ENCODE data around the gene LCN10. TPM values are rescaled to one million over a fixed set of nuclear protein-coding genes. Genes with fewer than 3 reads are reported as not detected.

The LCN10 gene
- total RNA-seq, 6 donors from 2014 or later, result 0.39 to 17.8 (median 2.2) TPM

- no peak for ATAC-seq (ENCODE audit: low FRiP score in 2 of 2)
Observed at GRCh38 chr9:136695955-136696354, 46.8 kb downstream of the LCN10 start.

GRCh38 chr9:136695435-136695895, 47.3 kb downstream of the LCN10 start:
- H3K4me1 ChIP-seq, result peaks cover 33 to 62% (median 59%) of the 10 kb centered on the region in 4 donors
- DNase-seq, result peak; percentile 92
- H3K27me3 ChIP-seq, result no peaks in the 10 kb centered on the region
- TF ChIP-seq CTCF (IDR thresholded peaks at IDR 0.05), result no peak
- peak in 1 of 2 donors; percentile 47 for TF ChIP-seq POLR2AphosphoS5 (IDR thresholded peaks at IDR 0.05)
- TF ChIP-seq EP300 (IDR thresholded peaks at IDR 0.05), result peak in 1 of 4 donors; percentile 67
- TF ChIP-seq POLR2A (IDR thresholded peaks at IDR 0.05), result peak in 1 of 4 donors; percentile 29
- no peak overlapping the region for H3K4me3 ChIP-seq
- no peaks in the 10 kb centered on the region for H3K9me3 ChIP-seq
- ATAC-seq (ENCODE audit: low FRiP score in 2 of 2), result peak; percentile 20 to 72
- no peaks in the 10 kb centered on the region for H3K36me3 ChIP-seq
- peak overlapping the region; percentile 32 to 76 (median 60) for H3K27ac ChIP-seq
- 59 to 75% methylated on average over 7 to 10 of the region's 10 CpGs for WGBS, 2 donors

More at GRCh38 chr9:136695955-136696354, 46.8 kb downstream of the LCN10 start:
- TF ChIP-seq POLR2AphosphoS5 (IDR thresholded peaks at IDR 0.05) (no peak), EP300 (IDR thresholded peaks at IDR 0.05) (no peak), CTCF (IDR thresholded peaks at IDR 0.05) (no peak), POLR2A (IDR thresholded peaks at IDR 0.05) (no peak)
- H3K27me3 ChIP-seq, result no peaks in the 10 kb centered on the region
- 78 to 84% methylated on average over 9 to 21 of the region's 23 CpGs for WGBS, 2 donors
- H3K36me3 ChIP-seq, result no peaks in the 10 kb centered on the region
- H3K4me1 ChIP-seq, result peaks cover 37 to 63% (median 61%) of the 10 kb centered on the region in 4 donors
- peak overlapping the region; percentile 32 to 76 (median 60) for H3K27ac ChIP-seq
- no peak overlapping the region for H3K4me3 ChIP-seq
- DNase-seq, result peak in 1 of 2 donors; percentile 81
- no peaks in the 10 kb centered on the region for H3K9me3 ChIP-seq

- peak in 1 of 2 donors; percentile 59 for DNase-seq
- no peak overlapping the region for H3K4me3 ChIP-seq
- H3K27ac ChIP-seq, result peak overlapping the region; percentile 4 to 76 (median 60)
- no peak for TF ChIP-seq CTCF (IDR thresholded peaks at IDR 0.05)
- TF ChIP-seq POLR2A (IDR thresholded peaks at IDR 0.05), result no peak
- TF ChIP-seq POLR2AphosphoS5 (IDR thresholded peaks at IDR 0.05), result no peak
- H3K27me3 ChIP-seq, result no peaks in the 10 kb centered on the region
- H3K4me1 ChIP-seq, result peaks cover 33 to 65% (median 60%) of the 10 kb centered on the region in 4 donors
- H3K36me3 ChIP-seq, result no peaks in the 10 kb centered on the region
- H3K9me3 ChIP-seq, result no peaks in the 10 kb centered on the region
- no peak for ATAC-seq (ENCODE audit: low FRiP score in 2 of 2)
- 77 to 80% methylated on average over 11 of the region's 11 CpGs for WGBS, 2 donors
Observed at GRCh38 chr9:136694872-136695247, 47.9 kb downstream of the LCN10 start.

- ATAC-seq (ENCODE audit: low FRiP score in 2 of 2) (peak; percentile 79 to 83), DNase-seq (peak; percentile 78 to 88)
- peak overlapping the region; percentile 50 to 76 (median 67) for H3K27ac ChIP-seq
- H3K4me3 ChIP-seq, result no peak overlapping the region
- H3K4me1 ChIP-seq, result peaks cover 33 to 65% (median 61%) of the 10 kb centered on the region in 4 donors
- H3K27me3 ChIP-seq, result no peaks in the 10 kb centered on the region
- WGBS, 2 donors, result 29 to 33% methylated on average over 20 to 23 of the region's 32 CpGs
- H3K9me3 ChIP-seq, result no peaks in the 10 kb centered on the region
- peak; percentile 70 to 87 (median 78) for TF ChIP-seq CTCF (IDR thresholded peaks at IDR 0.05)
- no peak for TF ChIP-seq POLR2A (IDR thresholded peaks at IDR 0.05)
- no peaks in the 10 kb centered on the region for H3K36me3 ChIP-seq
Observed at GRCh38 chr9:136694163-136694871, 48.4 kb downstream of the LCN10 start.

All from upper lobe of left lung (tissue), 6 donors.